Right atrium auricular region (tissue), 2 donors: ENCODE results near the gene AHCYL1. TPM values are rescaled to one million over a fixed set of nuclear protein-coding genes. Genes with fewer than 3 reads are reported as not detected.

Source experiments
- DNase-seq: peaks from one replicate; pipeline ENCODE4 v3.0.0-alpha.2; 2019; ENCODE audit warnings: low spot score
- H3K27ac ChIP-seq, 2 donors: fragments of 200-600 bp; sonication (generic); 1 replicate in 1 of 2; 2 replicates in 1 of 2; pipeline ENCODE4 v1.5.1; 2016 to 2019
- H3K27me3 ChIP-seq, 2 donors: fragments of 200-600 bp; sonication (generic); one replicate each; pipeline versions ENCODE4 v1.5.1 to v1.6.0; 2017 to 2019
- H3K36me3 ChIP-seq: fragments of 200-600 bp; sonication (generic); one replicate; pipeline ENCODE4 v1.5.1; 2016
- H3K4me1 ChIP-seq, 2 donors: fragments of 200-600 bp; sonication (generic); one replicate each; pipeline versions ENCODE4 v1.5.1 to v1.6.0; 2017 to 2019
- H3K4me3 ChIP-seq, 2 donors: fragments of 200-600 bp; sonication (generic); 1 replicate in 1 of 2; 2 replicates in 1 of 2; pipeline ENCODE4 v1.5.1; 2017 to 2019; ENCODE audit warnings: mild to moderate bottlenecking in 1 of 2, moderate library complexity in 1 of 2
- H3K9me3 ChIP-seq, 2 donors: fragments of 200-600 bp; sonication (generic); one replicate each; pipeline ENCODE4 v1.5.1; 2019
- total RNA-seq, 2 donors: library from RNA; depleted of rRNA; stranded (reverse); fragments of >200 nt; gene quantifications; one replicate each; pipeline ENCODE4 v1.1.0, GENCODE V29; 2016
- TF ChIP-seq, protein P1 (sequence below), 2 donors: fragments of 200-600 bp; sonication (generic); IDR thresholded peaks; one replicate each; pipeline ENCODE4 v1.5.1; 2019; ENCODE audit warnings: antibody characterized with exemption in 2 of 2

The AHCYL1 gene
- total RNA-seq, 2 donors from 2014 or later, result 28.7 to 36.9 TPM

DNA sequence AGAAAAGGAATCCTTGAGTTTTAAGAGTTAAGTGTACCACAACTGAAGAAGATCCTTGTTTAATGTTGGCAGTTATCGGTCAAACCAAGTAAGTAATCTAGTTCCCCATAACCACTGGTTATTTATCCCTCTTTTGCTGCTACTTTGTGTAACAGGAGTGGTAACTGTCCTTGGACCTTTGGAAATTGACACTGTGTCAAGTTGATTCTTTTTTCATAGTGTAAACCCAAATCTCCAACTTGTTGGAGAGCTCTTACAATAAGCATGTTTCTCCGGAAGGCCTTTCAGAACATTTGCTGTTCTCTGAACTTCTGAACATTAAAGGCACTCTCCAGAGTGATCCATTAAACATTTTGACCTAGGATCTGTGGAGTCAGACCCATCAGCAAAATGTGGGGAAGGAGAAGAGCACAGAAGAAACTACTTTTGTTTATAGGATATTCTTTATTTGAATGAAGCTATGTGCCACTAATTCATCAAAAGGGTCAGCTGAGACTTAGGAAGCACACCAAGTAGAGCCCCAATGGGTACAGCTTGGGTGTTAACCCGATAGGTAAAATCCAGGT, 3.9 kb downstream of the AHCYL1 start:
- TF ChIP-seq, protein P1, sequence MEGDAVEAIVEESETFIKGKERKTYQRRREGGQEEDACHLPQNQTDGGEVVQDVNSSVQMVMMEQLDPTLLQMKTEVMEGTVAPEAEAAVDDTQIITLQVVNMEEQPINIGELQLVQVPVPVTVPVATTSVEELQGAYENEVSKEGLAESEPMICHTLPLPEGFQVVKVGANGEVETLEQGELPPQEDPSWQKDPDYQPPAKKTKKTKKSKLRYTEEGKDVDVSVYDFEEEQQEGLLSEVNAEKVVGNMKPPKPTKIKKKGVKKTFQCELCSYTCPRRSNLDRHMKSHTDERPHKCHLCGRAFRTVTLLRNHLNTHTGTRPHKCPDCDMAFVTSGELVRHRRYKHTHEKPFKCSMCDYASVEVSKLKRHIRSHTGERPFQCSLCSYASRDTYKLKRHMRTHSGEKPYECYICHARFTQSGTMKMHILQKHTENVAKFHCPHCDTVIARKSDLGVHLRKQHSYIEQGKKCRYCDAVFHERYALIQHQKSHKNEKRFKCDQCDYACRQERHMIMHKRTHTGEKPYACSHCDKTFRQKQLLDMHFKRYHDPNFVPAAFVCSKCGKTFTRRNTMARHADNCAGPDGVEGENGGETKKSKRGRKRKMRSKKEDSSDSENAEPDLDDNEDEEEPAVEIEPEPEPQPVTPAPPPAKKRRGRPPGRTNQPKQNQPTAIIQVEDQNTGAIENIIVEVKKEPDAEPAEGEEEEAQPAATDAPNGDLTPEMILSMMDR (IDR thresholded peaks at IDR 0.05), result no peak
- H3K36me3 ChIP-seq, result no peaks in the 10 kb centered on the region
- H3K4me3 ChIP-seq, result no peak overlapping the region
- H3K27ac ChIP-seq, result no peak overlapping the region
- no peaks in the 10 kb centered on the region for H3K27me3 ChIP-seq
- no peak for DNase-seq
- H3K4me1 ChIP-seq, result peaks cover 0 to 70% of the 10 kb centered on the region in 2 donors
- no peaks in the 10 kb centered on the region for H3K9me3 ChIP-seq

DNA sequence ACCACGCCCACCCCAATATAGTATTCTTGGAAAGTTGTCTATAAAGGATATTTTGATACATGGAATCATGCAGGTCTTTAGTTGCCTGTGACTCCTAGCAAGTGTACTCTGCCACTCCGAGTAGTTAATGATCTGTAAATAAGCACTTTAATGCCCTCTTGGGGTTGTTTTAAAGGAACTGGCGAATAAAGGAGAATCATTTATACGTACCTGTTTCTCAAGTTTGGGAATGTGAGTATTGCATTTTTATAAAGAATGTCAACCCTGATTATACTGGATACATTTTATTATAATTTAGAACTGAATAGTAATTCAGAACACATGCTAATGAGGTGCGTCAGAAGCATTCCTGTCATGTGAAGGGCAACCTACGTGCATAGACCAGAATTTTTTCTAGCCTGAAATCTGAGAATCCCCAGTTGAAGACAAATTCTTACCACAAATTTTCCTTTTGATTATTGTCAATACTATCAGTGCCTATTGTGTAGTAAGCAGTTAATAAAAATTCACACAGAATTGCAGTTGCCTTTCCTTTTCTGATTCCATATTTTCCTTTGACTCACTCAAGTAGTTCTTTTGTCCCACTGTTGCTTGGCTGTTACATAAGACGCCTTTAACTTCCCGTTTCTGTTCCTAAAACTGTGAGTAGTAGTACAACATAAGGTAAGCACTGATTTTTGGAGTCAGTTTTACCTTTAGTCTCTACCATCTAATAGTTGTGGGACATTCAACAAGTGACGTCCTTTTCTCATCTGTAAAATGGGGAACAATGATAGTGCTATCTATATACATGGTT, 5.1 kb downstream of the AHCYL1 start:
- no peak for DNase-seq
- TF ChIP-seq, protein P1 (IDR thresholded peaks at IDR 0.05), result no peak

DNA sequence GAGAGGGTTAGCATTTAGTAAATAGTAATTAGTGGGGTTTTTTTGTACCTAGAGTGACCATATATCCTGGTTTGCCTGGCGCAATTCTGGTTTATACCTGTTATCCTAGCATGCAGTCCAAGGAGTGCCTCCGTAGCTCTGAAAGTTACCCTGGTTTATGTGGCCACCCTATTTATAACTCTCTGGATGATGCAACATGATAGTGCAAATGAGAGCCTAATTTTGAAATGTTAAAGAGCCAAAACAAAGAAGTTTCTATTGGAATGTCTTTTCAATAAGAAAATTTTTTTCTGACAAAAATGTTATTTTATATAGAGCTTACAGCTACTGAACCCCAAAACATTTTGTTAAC, 5.7 kb downstream of the AHCYL1 start:
- H3K4me1 ChIP-seq, result peaks cover 0 to 78% of the 10 kb centered on the region in 2 donors
- H3K4me3 ChIP-seq, result no peak overlapping the region
- H3K27ac ChIP-seq, result no peak overlapping the region
- no peaks in the 10 kb centered on the region for H3K27me3 ChIP-seq
- no peak for DNase-seq
- TF ChIP-seq, protein P1 (IDR thresholded peaks at IDR 0.05), result no peak
- H3K36me3 ChIP-seq, result no peaks in the 10 kb centered on the region
- no peaks in the 10 kb centered on the region for H3K9me3 ChIP-seq

More for the DNA sequence above, 5.1 kb downstream of the AHCYL1 start:
- no peaks in the 10 kb centered on the region for H3K27me3 ChIP-seq
- no peak overlapping the region for H3K4me3 ChIP-seq
- H3K27ac ChIP-seq, result no peak overlapping the region
- H3K9me3 ChIP-seq, result no peaks in the 10 kb centered on the region
- peaks cover 0 to 72% of the 10 kb centered on the region in 2 donors for H3K4me1 ChIP-seq
- no peaks in the 10 kb centered on the region for H3K36me3 ChIP-seq

DNA sequence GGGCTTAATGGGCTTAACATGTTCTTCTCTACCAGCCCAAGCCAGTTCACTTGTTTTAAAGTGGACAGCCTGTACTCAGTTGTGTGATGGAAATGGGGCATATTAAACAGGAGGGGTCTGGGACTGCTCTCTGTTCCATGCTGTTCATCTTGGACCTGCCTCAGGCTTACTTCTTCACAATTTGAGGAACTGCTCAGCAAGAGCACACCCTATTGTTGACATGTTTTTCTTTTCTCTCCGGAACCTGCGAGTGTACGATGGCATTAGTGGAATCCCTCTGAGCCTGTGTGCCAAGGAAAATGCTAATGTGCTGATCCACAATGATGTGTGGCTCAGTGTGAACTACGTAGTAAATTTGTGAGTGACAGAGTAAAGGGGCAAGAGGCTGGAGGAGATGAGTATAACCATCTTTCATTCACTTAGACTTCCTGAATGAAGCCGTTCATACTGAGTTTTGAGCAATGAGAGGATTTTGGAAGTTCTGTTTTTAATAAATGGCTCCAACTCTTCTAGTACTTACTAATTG, 6.9 kb downstream of the AHCYL1 start:
- TF ChIP-seq, protein P1 (IDR thresholded peaks at IDR 0.05), result no peak
- H3K4me1 ChIP-seq, result peaks cover 0 to 70% of the 10 kb centered on the region in 2 donors
- no peak overlapping the region for H3K27ac ChIP-seq
- H3K36me3 ChIP-seq, result no peaks in the 10 kb centered on the region
- H3K27me3 ChIP-seq, result no peaks in the 10 kb centered on the region
- H3K9me3 ChIP-seq, result no peaks in the 10 kb centered on the region
- H3K4me3 ChIP-seq, result no peak overlapping the region
- DNase-seq, result no peak

DNA sequence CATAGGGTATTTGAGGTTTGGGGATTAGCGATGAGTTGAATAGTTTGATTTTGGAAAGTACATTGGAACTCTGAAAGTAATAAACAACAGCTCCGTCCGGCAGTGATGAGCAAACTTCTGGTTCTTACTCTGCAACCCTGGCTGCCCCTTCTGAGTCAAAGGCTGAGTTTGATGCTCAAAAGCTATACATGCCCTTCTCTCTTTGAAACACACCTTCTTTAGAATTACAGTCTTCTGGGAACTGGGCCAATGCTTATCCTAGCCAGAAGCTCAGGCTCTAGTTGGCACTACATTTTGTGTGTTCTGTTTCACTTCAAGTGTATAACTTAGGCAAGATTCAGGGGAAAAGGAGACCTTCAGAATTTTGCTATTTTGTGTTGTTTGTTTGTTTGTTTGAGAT, 9.3 kb downstream of the AHCYL1 start:
- no peaks in the 10 kb centered on the region for H3K9me3 ChIP-seq
- no peak for DNase-seq
- no peak overlapping the region for H3K27ac ChIP-seq
- H3K4me3 ChIP-seq, result no peak overlapping the region
- no peaks in the 10 kb centered on the region for H3K27me3 ChIP-seq
- peaks cover 0 to 61% of the 10 kb centered on the region in 2 donors for H3K4me1 ChIP-seq
- H3K36me3 ChIP-seq, result no peaks in the 10 kb centered on the region
- TF ChIP-seq, protein P1 (IDR thresholded peaks at IDR 0.05), result no peak
